22Rv1 (cell line): ENCODE data around the gene SAV1.

Experiments
- CTCF ChIP-seq: fragments of 450-650 bp; IDR thresholded peaks from 2 replicates; pipeline ENCODE4 v1.5.1; 2017; ENCODE audit warnings: mild to moderate bottlenecking
- ZFX ChIP-seq: fragments of 450-650 bp; IDR thresholded peaks from 2 replicates; pipeline ENCODE4 v1.6.1; 2017; ENCODE audit warnings: antibody characterized with exemption, borderline replicate concordance

- TF ChIP-seq CTCF (no peak), ZFX (no peak)
Observed at GRCh38 chr14:50659327-50659974, 8.7 kb downstream of the SAV1 start.
